Activated T-helper 1 cell treated with Interleukin-2 at 50 U/mL for 16 hours (primary cell): ENCODE data around the gene LPIN1.

Experiments
- DNase-seq: peaks from one replicate; pipeline ENCODE4 v3.0.0-alpha.2; 2020; ENCODE audit warnings: low read depth

The LPIN1 gene

DNA sequence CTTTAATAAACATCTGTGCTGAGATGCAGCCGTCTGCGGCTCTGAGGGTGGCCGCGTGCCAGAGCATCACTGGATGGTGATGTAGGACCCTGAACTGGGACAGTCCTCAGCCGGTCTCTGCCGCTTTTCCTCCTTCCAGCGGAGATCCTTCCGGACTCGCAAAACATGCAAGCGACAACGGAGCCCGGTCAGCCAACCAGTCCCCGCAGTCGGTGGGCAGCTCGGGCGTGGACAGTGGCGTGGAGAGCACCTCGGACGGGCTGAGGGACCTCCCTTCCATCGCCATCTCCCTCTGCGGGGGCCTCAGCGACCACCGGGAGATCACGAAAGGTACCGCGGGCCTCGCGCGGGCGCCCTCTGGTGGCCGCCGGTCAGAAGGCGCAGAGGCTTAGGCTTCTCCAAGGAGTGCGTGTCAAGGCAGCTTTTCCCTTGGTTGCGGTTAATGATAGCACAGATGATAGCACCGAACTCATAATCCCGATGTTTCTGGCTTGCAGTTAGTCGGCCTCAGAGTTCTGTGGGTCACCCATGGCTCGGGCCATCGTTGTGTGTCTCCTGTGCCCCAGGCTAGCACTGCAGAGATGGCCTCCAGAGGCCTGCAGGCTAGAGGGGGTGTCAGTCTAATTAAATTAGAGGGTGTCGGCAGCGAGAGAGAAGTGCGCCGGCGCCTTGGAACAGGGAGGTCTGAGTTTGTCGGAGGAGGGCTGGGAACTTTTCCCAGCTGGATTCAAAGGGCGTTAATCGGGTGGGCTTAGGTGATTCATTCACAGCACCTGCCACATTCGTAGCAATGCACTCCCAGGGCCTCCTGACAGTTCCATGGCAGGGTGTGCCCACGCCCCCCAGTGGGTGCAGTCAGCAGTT lies 38.5 kb downstream of the LPIN1 start:
- peak; percentile 10 for DNase-seq

DNA sequence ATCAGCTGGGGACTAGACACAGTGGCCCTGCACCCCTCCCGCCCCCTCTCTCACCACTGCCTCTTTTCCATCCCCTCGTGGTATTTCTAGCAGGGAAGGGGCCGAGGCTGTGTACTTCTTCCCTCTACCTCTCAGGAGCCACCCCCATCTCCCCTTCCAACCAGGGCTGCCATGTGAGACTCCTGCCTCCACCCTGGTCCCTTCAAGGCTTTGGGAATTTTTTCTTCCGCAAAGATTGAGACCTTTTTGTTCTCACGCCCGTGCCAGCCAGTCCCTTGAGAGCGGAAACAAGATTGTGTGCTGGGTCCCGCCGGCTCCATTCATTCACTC lies 39.1 kb downstream of the LPIN1 start:
- no peak for DNase-seq

DNA sequence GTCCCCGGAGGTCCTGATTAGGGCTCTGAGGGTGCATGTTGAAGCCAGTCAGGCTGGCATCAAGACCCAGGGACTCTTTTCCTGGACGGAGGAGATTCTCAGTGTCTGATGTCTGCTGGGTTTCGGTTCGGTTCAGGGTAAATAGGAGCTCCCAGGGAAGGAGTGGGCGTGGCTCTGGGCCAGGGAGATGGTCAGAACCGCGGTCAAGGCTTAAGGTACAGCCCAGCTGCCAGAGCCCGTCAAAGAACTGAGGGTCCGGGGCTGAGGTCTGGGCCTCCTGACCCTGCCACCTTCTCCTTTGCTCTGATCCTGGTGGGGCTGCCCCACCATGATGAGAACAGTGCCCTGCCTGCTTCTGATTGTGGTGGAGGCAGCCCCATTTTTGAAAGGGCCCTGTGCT lies 39.8 kb downstream of the LPIN1 start:
- no peak for DNase-seq

DNA sequence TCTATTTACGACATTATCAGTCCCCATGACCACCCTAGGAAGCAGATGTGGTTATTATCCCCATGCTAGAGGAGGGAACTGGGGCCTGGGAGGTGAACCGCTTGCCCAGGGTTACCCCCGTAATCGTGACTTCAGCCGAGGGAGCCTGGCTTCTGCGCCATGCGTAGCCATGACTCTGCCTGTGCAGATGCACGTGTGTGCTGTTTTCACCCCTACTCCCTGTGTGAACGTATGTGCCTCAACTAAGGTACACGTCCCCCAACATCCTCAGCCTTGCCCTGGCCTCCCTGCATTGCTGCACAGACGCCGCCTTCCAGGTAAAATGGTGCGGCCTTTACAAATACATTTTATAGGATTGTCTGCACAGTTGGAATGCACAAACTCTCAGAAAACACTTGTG lies 40.2 kb downstream of the LPIN1 start:
- DNase-seq = no peak

DNA sequence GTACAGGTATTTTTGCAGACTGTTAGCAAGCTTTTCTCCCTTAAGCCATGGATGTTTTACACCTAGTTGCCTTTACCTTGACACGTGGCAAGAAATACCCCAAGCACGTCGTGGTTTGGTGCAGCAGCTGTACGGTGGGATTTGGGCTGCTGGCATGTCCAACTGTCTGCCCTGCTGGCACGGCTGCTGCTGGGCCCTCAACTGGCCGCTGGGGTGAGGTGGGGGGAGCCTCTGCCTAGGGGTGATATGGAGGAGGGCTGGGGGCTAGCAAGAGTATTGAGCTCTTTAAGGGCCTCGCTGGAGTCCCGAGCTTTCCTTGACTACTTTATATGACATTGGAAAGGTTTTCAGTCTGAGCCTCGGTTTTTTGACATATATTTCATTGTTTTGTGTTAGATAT lies 41.6 kb downstream of the LPIN1 start:
- DNase-seq = no peak

DNA sequence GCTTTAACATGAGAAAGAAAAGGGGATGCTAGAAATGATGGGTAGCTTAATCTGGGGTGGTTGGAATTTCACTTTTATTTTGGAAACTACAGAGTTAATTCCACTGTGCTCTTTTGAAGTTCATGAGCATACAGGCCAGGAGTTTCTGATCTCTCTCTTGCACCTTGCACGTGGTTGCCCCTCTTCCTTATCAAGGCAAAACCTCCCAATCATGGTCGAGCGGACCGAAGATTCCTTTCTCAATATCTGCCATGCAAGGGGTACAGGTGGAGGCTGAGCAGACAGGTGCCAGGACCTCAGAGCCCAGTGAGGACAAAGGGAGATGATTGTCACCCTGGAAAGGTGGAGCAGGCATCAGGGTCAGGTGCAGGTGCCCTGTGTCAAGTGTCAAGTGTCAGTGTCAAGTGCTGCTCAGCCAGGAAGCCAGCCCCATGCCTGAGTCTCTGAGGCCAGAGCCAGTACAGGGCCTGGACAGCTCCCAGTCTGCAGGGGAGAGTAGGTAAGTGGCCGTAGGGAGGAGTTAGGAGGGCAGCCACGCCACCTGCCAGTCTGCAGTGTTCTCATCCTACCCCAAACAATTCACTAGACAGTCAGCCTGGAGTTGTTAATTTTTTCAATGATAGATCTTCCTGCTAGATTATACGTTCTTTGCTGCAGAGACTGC lies 42.2 kb downstream of the LPIN1 start:
- no peak for DNase-seq

DNA sequence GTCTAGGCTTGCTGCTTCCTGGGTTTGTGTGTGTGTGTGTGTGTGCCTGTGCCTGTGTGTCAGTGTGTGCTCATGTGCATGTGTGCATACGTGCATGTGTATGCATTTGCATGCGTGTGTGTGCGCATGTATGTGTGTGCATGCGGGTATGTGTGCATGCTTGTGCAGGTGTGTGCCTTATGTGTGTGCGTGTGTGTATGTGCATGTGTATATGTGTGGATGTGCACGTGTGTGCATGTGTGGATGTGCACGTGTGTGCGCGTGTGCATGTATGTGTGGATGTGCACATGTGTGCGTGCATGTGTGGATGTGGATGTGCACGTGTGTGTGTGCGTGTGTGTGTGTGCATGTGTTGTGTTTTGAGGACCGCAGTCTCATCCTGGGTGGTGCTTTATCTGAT lies 42.8 kb downstream of the LPIN1 start:
- DNase-seq = no peak

DNA sequence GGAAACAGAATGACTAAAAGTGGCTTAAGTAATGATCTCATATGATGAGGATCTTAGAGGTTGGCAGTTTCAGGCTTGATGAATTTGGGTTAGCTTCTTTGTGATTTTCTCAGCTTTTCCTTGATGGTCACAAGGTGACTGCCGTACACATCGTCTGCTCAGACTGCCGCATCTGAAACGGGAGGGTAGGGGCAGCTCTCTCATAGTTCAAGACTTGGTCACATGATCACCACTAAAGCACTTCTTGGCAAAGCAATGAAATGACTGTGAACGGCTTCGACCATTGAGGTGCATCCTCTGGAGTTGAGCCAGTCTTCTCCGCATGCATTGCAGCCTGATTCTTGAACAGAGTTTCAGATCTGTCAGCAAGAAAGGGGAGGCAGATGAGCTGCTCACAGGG lies 43.8 kb downstream of the LPIN1 start:
- no peak for DNase-seq

DNA sequence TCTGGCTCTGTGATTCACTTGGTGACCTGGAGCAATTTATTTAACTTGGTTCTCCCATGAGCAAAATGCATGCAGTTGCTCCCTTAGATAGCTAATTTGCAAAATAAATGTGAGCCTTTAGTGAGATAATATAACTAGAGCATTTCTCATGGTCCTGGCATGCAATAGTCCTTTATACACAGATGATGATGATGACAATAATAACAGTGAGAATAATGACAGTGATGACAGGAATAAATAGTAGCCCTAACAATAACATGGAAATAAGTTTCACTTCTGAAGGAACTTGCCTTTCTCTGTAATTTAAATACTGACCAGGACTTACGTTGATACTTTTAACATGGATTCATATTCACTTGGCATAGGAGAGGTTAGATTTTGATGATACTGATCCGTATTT lies 49.2 kb downstream of the LPIN1 start:
- DNase-seq = no peak

DNA sequence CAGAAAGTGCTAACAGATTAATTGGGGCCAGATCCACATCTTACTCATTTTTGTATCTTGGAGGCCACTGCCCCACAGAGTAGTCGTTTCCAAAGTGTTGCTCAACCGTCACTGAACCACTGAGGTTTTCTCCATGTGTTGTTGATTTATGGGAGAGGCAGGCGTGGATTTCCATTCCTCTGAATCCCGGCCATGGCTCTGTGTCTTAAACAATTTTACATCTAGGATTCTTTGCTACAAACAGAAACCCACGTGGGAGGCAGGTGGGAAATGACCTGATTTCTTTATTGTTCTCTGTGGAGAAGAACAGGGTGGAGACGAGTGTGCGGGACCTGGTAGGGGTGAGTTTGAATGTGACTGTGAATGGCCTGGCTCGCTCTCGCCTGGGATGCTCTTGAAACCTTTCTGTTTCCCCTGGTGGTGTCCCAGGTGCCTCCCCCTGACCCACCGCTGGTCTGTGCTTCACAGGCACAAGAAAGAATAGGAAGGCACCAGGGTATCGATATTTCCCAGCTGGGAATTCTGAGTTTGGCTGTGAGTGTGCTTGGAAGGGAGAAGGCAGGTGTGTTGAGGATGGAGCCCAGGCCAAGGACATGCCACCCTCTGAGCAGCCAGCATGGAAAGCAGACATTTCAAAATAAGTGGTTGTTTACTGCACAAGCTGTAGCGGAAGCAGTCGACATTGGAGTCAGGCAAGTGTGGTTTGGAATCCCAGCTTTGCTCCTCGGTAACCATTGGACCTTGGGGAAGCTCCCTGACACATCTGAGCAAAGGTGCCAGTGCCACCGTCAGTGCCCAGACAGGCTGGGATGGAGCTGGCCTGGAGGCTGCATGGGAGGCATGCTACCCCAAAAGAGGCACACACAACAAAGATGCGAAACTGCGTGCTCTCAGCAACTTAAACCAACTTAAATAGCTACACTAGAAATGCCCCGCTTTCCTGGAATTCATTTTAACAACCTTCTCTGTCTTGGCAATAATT lies 50.0 kb downstream of the LPIN1 start:
- DNase-seq = no peak

DNA sequence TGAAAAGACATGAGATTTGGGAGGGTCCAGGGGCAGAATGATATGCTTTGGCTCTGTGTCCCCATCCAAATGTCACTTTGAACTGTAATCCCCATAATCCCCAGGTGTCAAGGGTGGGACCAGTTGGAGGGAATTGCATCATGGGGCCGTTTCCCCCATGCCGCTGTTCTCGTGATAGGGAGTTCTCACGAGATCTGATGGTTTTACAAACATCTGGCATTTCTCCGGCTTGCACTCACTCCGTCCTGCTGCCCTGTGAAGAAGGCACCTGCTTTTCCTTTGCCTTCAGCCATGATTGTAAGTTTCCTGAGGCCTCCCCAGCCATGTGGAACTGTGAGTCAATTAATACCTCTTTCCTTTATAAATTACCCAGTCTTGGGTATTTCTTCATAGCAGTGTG lies 51.4 kb downstream of the LPIN1 start:
- DNase-seq = no peak

DNA sequence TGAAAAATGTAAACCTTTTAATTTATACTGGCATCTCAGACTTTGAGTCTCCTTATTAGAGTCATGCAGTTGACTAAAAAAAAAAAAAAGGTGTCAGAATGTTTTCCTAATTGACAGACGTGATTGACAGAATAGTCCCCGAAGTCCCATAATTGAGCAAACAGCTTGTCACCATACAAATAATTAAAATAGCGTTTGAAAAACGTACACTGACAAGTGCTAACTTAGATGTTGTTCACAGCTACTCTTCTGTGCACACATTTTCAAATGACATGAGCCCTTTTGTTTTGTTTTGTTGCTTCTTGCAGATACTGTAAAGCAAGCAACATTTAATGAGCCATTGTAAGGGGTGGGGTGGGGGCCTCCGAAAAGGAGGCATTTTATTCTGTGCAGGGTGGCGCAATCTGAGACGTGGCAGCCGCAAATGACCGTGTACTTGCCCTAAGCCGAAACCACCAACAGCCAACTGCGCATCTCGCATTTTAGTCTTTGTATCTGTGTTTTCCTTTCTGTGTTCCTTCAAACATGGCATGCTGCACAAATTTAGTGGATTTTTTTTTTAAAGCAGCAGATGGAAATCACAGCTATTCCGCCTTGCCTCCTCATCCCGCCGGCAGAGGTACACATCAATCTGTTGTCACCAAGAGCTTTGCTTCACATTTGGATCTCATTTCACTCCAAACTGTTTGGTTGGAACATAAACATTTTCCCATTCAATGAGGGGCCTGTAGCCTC lies 52.4 kb downstream of the LPIN1 start:
- DNase-seq = no peak

DNA sequence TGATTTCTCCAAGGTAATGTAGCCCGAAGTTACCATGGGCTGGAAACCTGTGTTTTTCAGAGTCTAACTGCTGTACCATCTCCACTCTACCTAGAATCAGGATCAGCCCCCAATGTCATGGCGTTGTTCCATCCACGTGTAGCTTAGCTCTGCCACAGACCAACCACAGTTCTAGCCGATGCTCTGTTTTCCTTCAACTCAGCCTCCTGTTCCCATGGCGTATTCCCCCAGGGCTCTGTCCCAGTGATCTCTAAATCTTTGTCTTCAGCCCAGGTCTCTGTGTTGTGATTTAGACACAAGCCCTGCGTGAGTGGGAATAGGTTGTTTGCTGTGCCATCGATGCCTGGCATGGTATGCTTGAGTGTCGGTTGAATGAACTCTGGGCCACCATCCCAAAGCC lies 53.4 kb downstream of the LPIN1 start:
- no peak for DNase-seq

DNA sequence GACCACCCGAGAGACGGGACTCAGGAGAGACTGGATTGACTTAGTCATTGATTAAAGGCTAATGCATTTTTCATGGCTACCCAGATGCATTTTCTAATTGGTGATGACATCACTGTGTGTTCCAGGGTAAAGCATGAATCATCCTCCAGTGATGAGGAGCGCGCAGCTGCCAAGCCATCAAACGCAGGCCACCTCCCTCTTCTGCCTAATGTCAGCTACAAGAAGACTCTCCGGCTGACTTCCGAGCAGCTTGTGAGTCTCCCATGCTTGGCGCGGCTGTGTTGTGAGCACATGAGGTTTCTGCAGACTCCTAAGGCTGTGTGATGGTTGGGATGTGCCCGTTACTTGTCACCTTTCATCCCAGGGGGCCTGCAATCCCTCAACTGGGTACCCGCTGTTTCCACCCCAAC lies 56.4 kb downstream of the LPIN1 start:
- DNase-seq = no peak

DNA sequence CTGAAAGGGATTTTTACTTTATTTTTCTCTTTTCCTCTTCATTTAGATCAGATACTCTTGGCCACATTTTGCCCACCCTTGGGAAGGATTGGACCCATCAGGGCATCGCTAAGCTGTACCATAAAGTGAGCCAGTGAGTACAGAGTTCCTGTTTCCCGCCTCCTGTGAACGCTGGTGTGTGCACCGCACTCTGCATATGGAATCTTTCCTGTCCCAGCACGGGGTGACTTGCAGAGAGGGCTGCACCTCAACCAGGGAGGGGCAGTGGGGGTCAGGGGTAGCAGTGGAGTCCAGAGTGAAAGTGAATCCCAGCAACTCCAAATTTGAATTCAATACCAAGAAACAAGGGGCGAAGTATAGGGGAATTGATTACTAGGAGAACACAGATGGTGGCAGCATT lies 58.6 kb downstream of the LPIN1 start:
- no peak for DNase-seq

DNA sequence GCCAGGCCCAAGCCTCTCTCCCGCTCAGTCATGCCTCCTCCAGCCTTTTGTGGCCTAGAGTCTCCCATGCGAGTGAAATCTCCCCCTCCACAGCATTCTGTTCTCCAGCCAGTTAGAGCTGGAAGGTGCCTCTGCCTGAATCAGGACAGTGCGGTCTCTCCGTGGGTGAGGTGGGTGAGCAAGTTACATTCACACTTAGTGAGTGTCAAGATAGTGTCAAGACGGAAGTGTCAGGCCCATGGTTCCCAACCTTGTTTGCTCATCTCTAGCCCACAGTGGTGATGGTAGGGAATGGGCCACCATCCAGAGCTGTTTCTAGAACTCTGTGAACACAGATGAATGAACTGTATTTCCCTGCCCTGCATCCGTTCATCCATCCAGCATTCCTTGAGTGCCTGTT lies 59.5 kb downstream of the LPIN1 start:
- no peak for DNase-seq

DNA sequence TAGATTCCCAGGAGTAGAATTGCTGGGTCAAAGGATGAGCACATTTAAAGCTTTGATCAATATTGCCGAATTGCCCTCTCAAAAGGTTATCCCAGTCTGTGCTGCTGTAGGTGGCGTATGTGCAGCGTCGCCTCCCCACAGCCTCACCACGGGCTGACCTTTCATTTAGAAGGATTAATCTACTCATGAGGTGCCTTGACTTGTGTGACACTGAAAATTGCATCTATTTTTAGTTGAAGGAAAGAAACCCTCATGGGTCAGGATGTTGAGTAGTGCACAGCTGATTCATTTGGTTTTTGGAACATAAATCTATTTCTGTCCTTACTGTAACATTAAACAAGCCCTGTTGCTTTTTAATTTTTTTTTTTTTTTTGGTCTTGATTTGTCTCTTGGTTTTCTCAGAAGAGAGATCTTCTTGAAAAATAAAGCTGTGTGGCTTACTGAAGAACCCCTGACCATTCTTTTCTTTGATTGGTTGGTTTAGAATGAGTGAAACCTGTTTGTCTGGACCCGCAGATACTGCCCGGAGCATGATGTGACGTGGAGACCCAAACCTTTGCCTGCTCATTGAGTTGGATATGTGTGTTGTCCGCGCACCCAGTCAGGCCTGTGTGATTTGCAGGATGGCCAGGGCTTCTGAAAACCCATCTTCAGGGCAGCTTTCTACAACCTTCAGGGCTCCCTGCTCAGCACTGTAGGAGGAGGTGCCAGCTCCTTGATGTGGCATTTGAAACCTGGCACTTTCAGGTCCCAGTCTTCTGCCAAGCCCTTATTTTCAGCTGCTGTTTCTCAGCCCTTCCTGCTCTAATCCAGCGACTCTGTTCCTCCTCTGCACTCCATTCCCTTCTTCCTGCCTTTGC lies 61.0 kb downstream of the LPIN1 start:
- DNase-seq = no peak

DNA sequence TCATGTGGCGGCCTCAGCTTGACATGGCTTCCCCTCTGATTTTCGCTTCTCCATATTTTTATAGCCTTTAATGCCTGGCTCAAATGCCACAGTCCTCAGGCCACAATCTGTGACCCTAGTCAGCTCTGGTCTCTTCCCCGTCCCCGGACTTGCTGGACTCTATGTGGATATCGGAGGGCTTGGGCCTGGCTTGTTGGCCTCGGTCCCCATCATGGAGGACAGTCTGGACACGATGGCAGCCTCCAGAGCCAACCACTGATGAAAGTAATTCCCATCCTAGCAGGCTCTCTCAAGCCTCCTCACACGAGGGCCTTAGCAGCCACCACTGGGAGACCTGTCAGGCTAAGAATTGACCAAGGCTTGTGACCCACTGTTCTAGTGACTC lies 61.6 kb downstream of the LPIN1 start:
- no peak for DNase-seq

DNA sequence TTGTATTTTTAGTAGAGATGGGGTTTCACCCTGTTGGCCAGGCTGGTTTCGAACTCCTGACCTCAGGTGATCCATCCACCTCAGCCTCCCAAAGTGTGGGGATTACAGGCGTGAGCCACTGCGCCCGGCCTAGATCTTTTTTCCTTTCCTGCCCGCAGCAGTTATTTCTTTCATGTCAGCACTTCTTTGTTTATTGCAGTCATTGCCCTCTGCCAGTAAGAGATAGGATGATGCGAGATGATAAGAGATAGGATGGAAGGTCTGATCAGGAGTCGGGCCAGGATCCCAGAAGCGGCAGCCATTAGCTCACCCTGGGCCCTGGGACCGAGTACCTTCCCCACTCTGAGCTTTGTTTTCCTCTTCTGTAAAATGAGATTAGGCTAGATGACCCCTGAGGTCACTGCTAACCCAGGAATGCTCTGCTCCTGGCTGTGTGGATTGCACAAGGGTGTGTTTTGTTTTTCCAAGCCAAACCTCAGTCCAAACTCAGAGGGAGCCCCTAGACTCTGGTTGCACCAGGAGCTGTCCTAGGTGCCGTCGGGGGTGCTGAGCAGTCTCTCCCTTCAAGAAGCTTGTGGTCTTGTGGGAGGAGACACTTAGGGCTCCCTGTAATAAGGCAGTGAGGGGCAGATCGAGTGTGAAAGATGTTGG lies 63.3 kb downstream of the LPIN1 start:
- DNase-seq = no peak

DNA sequence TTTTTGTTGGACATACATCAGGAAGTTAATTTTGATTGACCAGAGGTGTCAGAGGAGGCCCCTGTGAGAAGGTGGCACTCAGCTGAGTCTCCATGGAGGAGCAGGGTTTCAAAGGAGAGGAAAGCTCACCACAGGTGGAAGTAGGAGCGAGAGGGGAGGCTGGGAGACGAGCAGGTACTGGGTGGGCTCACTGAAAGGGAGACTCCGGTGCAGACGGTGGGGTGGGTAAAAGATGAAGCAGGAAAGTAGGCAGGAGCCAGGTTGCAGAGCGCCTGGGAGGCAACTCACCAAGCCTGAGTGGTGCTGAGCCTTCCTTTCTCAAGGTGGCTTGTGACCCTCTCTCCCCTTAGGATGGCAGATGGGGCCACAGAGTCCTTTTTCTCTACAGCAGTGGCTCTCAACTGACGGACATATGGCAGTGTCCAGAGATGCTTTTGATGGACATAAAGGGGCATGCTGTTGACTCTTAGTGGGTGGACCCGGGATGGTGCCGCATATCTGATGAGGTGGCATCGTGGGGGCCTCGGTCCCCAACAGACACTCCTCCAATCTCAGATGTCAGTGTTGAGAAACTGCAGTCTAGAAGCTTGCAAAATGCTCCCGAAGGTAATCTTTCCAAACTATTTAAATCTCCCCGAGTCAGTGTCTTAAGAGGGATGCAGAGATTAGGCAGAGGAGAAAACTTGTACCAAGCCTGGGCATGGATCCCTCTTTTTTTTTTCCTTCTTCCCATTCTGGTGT lies 64.0 kb downstream of the LPIN1 start:
- DNase-seq = no peak
